Colonic mucosa (tissue), 4 donors: Measurements from ENCODE around the gene UBE2V1. TPM values are rescaled to one million over a fixed set of nuclear protein-coding genes. Genes with fewer than 3 reads are reported as not detected.
"Not testable (repeated sequence)": the region's sequence is repeated elsewhere in the genome, so short reads cannot be mapped to it uniquely, and the experiment has no call there.

Experiments used
- DNase-seq: peaks from one replicate; pipeline ENCODE4 v3.0.0-alpha.2; 2020
- H3K27ac ChIP-seq: fragments of 200-600 bp; one replicate; pipeline ENCODE4 v1.8.0; 2021
- H3K27me3 ChIP-seq: fragments of 200-600 bp; one replicate; pipeline ENCODE4 v1.8.0; 2021
- H3K36me3 ChIP-seq: fragments of 200-600 bp; one replicate; pipeline ENCODE4 v1.8.0; 2021
- H3K4me1 ChIP-seq: fragments of 200-600 bp; one replicate; pipeline ENCODE4 v1.8.0; 2021; ENCODE audit warnings: mild to moderate bottlenecking
- H3K4me3 ChIP-seq: fragments of 200-600 bp; one replicate; pipeline ENCODE4 v1.8.0; 2021
- H3K9ac ChIP-seq, 2 donors: one replicate each; pipeline ENCODE4 v1.7.0; 2013; ENCODE audit warnings: control low read depth in 2 of 2, low read depth in 2 of 2, low read length in 2 of 2
- H3K9me3 ChIP-seq: fragments of 200-600 bp; one replicate; pipeline ENCODE4 v1.8.0; 2021
- CTCF ChIP-seq: fragments of 200-600 bp; IDR thresholded peaks from one replicate; pipeline ENCODE4 v1.8.0; 2022; ENCODE audit warnings: antibody characterized with exemption, mild to moderate bottlenecking
- intact Hi-C: fragments of 100-400 bp; cut with DNase I; formaldehyde crosslinking; loops from one replicate; pipeline ENCODE4 v1.14.1; 2022
- total RNA-seq, 2 donors: library from RNA; stranded (reverse); fragmentation: NEBNext Ultra II Directional in 1 of 2; extraction: Animal tissue kit (Norgen Biotek cat#: 25700) in 1 of 2; gene quantifications; one replicate each; pipeline ENCODE4 v1.2.1, GENCODE V29; 2021
- donor health status: healthy.
- donor health status: DM: no; HTN: no; CAD: no.
- donor health status: DM: no; HTN: no; CAD: no.

The UBE2V1 gene
- total RNA-seq, 2 donors from 2014 or later = 77.1 to 83.5 TPM

- H3K4me3 ChIP-seq, H3K27ac ChIP-seq, DNase-seq, H3K9ac ChIP-seq, H3K27me3 ChIP-seq, H3K36me3 ChIP-seq, H3K4me1 ChIP-seq, intact Hi-C loops, H3K9me3 ChIP-seq: not testable (repeated sequence)
Measured at GRCh38 chr20:50102551-50102950, 10.4 kb downstream of the UBE2V1 start.

- intact Hi-C loops = no loop called here
- TF ChIP-seq CTCF = no peak
- H3K36me3 ChIP-seq = no peaks in the 10 kb centered on the region
- no peak for DNase-seq
- H3K27me3 ChIP-seq = no peaks in the 10 kb centered on the region
- no peaks in the 10 kb centered on the region for H3K9me3 ChIP-seq
- no peak overlapping the region for H3K27ac ChIP-seq
- no peak overlapping the region for H3K4me3 ChIP-seq
- no peak overlapping the region for H3K9ac ChIP-seq
- H3K4me1 ChIP-seq = no peaks in the 10 kb centered on the region
Measured at GRCh38 chr20:50101887-50102286, 11.1 kb downstream of the UBE2V1 start.

- no peaks in the 10 kb centered on the region for H3K9me3 ChIP-seq
- H3K4me3 ChIP-seq = no peak overlapping the region
- no peak for TF ChIP-seq CTCF
- no peaks in the 10 kb centered on the region for H3K36me3 ChIP-seq
- no peaks in the 10 kb centered on the region for H3K4me1 ChIP-seq
- no peak overlapping the region for H3K27ac ChIP-seq
- H3K27me3 ChIP-seq = no peaks in the 10 kb centered on the region
- no peak overlapping the region for H3K9ac ChIP-seq
- intact Hi-C loops = no loop called here
- no peak for DNase-seq
Measured at GRCh38 chr20:50101281-50101680, 11.7 kb downstream of the UBE2V1 start.

- Histone ChIP-seq H3K4me3 (no peak overlapping the region), H3K4me1 (no peaks in the 10 kb centered on the region), H3K9ac (no peak overlapping the region), H3K27ac (no peak overlapping the region), H3K36me3 (peaks cover under 1% of the 10 kb centered on the region), H3K9me3 (no peaks in the 10 kb centered on the region), H3K27me3 (no peaks in the 10 kb centered on the region)
- no peak for TF ChIP-seq CTCF
- no peak for DNase-seq
- intact Hi-C loops = no loop called here
Measured at GRCh38 chr20:50100552-50100951, 12.4 kb downstream of the UBE2V1 start.

- Histone ChIP-seq H3K27me3 (no peaks in the 10 kb centered on the region), H3K27ac (no peak overlapping the region), H3K36me3 (peaks cover 5% of the 10 kb centered on the region), H3K9ac (no peak overlapping the region), H3K4me3 (no peak overlapping the region), H3K9me3 (no peaks in the 10 kb centered on the region), H3K4me1 (no peaks in the 10 kb centered on the region)
- DNase-seq = no peak
- no peak for TF ChIP-seq CTCF
- intact Hi-C loops = no loop called here
Measured at GRCh38 chr20:50099565-50099991, 13.4 kb downstream of the UBE2V1 start.

- DNase-seq = no peak
- intact Hi-C loops = no loop called here
Measured at GRCh38 chr20:50099113-50099512, 13.8 kb downstream of the UBE2V1 start.

More at GRCh38 chr20:50099113-50099512, 13.8 kb downstream of the UBE2V1 start:
- no peaks in the 10 kb centered on the region for H3K27me3 ChIP-seq
- no peak for TF ChIP-seq CTCF
- H3K27ac ChIP-seq = no peak overlapping the region
- H3K9ac ChIP-seq = no peak overlapping the region
- H3K4me3 ChIP-seq = no peak overlapping the region
- H3K4me1 ChIP-seq = no peaks in the 10 kb centered on the region
- H3K9me3 ChIP-seq = no peaks in the 10 kb centered on the region
- H3K36me3 ChIP-seq = peaks cover 5% of the 10 kb centered on the region
